ENCODE results near the gene TTBK2.

The TTBK2 gene

DNA sequence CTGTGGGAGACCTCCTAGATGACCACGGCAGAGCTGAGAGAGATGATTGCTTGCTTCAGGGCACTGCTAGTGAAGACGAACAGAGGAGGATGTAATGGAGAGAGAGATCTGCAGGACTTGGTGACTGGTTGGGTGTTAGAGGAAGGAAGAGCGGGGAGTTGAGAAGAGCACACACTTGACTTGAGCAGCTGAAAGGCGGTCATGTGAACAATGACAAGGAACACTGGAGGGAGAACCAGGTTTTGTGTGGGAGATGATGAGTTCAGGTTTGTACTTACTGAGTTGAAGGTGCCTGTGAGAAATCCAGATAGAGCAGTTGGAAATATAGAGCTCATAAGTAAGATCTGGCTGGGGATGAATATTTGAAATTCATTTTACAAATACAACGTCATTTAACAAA is 224.0 kb downstream of the TTBK2 start:
- Histone ChIP-seq H3K36me3 (ENCODE audit: control insufficient read depth, insufficient read depth, low read length) (peaks cover 2% of the 10 kb centered on the region), H3K4me3 (replicated peaks; ENCODE audit: low read depth, low read length) (no peak overlapping the region), H3K27me3 (replicated peaks; ENCODE audit: control insufficient read depth, insufficient read depth, low read length) (no peaks in the 10 kb centered on the region)
- TF ChIP-seq, protein P1, sequence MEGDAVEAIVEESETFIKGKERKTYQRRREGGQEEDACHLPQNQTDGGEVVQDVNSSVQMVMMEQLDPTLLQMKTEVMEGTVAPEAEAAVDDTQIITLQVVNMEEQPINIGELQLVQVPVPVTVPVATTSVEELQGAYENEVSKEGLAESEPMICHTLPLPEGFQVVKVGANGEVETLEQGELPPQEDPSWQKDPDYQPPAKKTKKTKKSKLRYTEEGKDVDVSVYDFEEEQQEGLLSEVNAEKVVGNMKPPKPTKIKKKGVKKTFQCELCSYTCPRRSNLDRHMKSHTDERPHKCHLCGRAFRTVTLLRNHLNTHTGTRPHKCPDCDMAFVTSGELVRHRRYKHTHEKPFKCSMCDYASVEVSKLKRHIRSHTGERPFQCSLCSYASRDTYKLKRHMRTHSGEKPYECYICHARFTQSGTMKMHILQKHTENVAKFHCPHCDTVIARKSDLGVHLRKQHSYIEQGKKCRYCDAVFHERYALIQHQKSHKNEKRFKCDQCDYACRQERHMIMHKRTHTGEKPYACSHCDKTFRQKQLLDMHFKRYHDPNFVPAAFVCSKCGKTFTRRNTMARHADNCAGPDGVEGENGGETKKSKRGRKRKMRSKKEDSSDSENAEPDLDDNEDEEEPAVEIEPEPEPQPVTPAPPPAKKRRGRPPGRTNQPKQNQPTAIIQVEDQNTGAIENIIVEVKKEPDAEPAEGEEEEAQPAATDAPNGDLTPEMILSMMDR (IDR thresholded peaks at IDR 0.05; ENCODE audit: insufficient read depth, low read length, poor library complexity, severe bottlenecking) = no peak
- DNase-seq (ENCODE audit: extremely low read depth, insufficient read length) = no peak

DNA sequence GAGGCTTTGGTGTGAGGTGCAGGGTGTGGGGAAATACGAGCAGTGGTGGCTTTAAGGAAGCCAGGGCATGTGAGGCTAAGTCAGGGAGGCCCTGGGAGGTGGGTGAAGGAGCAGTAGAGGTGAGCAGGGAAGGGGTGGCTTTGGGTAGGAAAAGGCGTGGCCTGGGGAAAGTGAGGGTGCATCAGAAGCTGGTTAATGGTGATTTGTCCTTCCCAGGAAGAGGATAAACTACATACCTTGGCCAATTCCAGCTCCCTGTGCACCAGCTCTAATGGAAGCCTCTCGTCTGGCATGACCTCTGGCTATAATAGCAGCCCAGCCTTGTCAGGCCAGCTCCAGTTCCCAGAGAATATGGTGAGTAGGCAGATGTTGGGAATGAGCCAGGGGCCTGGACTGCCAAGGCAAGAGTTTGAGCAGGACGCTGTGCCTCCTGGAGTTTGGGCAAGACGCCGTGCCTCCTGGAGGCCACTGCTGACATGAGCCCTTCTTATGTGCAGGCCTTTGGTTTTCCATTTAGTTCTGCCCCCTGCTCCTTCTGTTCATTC is 225.0 kb downstream of the TTBK2 start:
- Histone ChIP-seq H3K27me3 (replicated peaks; ENCODE audit: control insufficient read depth, insufficient read depth, low read length) (no peaks in the 10 kb centered on the region), H3K4me3 (replicated peaks; ENCODE audit: low read depth, low read length) (no peak overlapping the region), H3K36me3 (ENCODE audit: control insufficient read depth, insufficient read depth, low read length) (peaks cover 2% of the 10 kb centered on the region)
- DNase-seq (ENCODE audit: extremely low read depth, insufficient read length) = no peak
- TF ChIP-seq, protein P1 (IDR thresholded peaks at IDR 0.05; ENCODE audit: insufficient read depth, low read length, poor library complexity, severe bottlenecking) = no peak

DNA sequence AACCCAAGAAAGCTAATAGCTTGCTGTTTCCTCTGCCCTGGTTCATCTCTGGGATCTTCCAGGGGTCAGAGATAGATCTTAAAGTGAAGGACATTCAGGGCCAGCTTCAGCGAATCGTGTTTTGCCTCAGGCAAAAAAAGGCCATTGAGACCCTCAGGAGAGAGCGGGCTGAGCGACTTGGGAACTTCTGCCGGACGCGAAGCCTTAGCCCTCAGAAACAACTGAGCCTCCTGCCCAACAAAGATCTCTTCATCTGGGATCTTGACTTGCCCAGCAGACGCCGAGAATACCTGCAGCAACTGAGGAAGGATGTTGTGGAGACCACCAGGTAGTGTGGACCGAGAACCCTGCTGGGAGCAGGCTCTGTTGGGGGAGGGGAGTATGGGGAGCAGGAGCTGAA is 226.2 kb downstream of the TTBK2 start:
- TF ChIP-seq, protein P1 (IDR thresholded peaks at IDR 0.05; ENCODE audit: insufficient read depth, low read length, poor library complexity, severe bottlenecking) = no peak
- H3K36me3 ChIP-seq (ENCODE audit: control insufficient read depth, insufficient read depth, low read length) = peaks cover 2% of the 10 kb centered on the region
- no peak overlapping the region for H3K4me3 ChIP-seq (replicated peaks; ENCODE audit: low read depth, low read length)
- H3K27me3 ChIP-seq (replicated peaks; ENCODE audit: control insufficient read depth, insufficient read depth, low read length) = no peaks in the 10 kb centered on the region
- DNase-seq (ENCODE audit: extremely low read depth, insufficient read length) = no peak

DNA sequence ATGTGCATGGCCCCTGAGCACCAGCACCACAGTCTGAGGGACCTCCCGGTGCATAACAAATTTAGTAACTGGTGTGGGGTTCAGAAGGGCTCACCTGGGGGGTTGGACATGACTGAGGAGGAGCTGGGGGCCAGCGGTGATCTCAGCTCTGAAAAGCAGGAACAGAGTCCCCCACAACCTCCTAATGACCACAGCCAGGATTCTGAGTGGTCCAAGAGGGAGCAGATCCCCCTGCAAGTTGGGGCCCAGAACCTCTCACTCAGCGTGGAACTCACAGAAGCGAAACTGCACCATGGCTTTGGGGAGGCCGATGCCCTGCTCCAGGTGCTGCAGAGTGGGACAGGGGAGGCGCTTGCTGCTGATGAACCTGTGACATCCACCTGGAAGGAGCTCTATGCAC is 226.6 kb downstream of the TTBK2 start:
- Histone ChIP-seq H3K27me3 (replicated peaks; ENCODE audit: control insufficient read depth, insufficient read depth, low read length) (no peaks in the 10 kb centered on the region), H3K4me3 (replicated peaks; ENCODE audit: low read depth, low read length) (no peak overlapping the region), H3K36me3 (ENCODE audit: control insufficient read depth, insufficient read depth, low read length) (peaks cover 2% of the 10 kb centered on the region)
- TF ChIP-seq, protein P1 (IDR thresholded peaks at IDR 0.05; ENCODE audit: insufficient read depth, low read length, poor library complexity, severe bottlenecking) = no peak
- no peak for DNase-seq (ENCODE audit: extremely low read depth, insufficient read length)

DNA sequence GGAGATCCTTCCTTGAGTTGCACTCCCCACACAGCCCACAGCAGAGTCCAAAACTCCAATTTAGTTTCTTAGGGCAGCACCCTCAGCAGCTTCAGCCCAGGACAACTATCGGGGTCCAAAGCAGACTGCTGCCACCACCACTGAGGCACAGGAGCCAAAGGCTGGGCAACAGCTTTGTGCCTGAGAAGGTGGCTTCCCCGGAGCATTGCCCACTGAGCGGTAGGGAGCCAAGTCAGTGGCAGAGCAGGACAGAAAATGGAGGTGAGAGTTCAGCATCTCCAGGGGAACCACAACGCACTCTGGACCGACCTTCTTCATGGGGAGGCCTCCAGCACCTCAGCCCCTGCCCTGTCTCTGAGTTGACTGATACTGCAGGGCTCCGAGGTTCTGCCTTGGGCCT is 227.1 kb downstream of the TTBK2 start:
- no peak overlapping the region for H3K4me3 ChIP-seq (replicated peaks; ENCODE audit: low read depth, low read length)
- H3K27me3 ChIP-seq (replicated peaks; ENCODE audit: control insufficient read depth, insufficient read depth, low read length) = no peaks in the 10 kb centered on the region
- peaks cover 2% of the 10 kb centered on the region for H3K36me3 ChIP-seq (ENCODE audit: control insufficient read depth, insufficient read depth, low read length)
- DNase-seq (ENCODE audit: extremely low read depth, insufficient read length) = no peak
- TF ChIP-seq, protein P1 (IDR thresholded peaks at IDR 0.05; ENCODE audit: insufficient read depth, low read length, poor library complexity, severe bottlenecking) = no peak

DNA sequence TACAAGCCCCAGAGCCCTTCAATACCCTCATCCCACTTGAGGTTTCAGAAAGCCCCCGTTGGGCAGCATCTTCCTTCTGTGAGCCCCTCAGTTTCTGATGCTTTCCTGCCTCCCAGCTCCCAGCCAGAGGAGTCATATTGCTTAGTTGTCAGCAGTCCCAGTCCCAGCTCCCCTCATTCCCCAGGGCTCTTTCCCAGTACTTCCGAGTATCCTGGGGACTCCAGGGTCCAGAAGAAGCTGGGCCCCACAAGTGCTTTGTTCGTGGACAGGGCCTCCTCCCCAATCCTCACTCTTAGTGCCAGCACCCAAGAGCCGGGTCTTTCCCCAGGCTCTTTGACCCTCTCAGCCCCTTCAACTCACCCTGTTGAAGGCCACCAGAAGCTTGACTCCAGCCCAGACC is 227.6 kb downstream of the TTBK2 start:
- H3K36me3 ChIP-seq (ENCODE audit: control insufficient read depth, insufficient read depth, low read length) = peaks cover 2% of the 10 kb centered on the region
- TF ChIP-seq, protein P1 (IDR thresholded peaks at IDR 0.05; ENCODE audit: insufficient read depth, low read length, poor library complexity, severe bottlenecking) = no peak
- no peak for DNase-seq (ENCODE audit: extremely low read depth, insufficient read length)
- H3K27me3 ChIP-seq (replicated peaks; ENCODE audit: control insufficient read depth, insufficient read depth, low read length) = no peaks in the 10 kb centered on the region
- no peak overlapping the region for H3K4me3 ChIP-seq (replicated peaks; ENCODE audit: low read depth, low read length)
